Measurements from ENCODE around the gene GPA33.

GPA33 gene

DNA sequence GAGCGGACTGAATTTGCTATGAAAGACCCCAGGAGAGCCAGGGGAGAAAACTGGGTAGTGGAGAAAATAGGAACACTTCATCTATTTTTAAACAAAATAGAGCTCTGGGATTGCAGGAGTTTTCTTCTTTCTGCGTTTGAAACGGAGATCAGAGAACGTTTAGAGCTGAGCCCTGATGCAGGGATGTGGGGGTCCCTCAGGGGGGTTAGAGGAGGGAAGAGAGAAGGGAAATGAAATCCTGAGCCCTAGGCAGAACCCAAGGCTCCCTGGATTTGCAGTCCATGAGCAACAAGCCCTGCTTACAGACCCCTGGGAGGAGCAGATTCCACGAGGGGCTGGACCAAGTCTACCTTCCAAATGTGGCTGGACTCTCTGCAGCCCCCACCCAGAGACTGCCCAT, 25.5 kb upstream of the GPA33 start:
- H3F3A ChIP-seq (ENCODE audit: control insufficient read depth, insufficient read depth), result no peaks in the 10 kb centered on the region
- H3K9me2 ChIP-seq (replicated peaks; ENCODE audit: control insufficient read depth, low read length), result no peaks in the 10 kb centered on the region
- H3K9me3 ChIP-seq (ENCODE audit: control insufficient read depth, insufficient read depth, low read length), result peaks cover 4% of the 10 kb centered on the region; the same call in 1 of the 2 replicates
- no peak overlapping the region for H3K4me2 ChIP-seq (ENCODE audit: low read length)
- no peak overlapping the region for H3K4me3 ChIP-seq (ENCODE audit: low read length)
- TF ChIP-seq, protein P1, sequence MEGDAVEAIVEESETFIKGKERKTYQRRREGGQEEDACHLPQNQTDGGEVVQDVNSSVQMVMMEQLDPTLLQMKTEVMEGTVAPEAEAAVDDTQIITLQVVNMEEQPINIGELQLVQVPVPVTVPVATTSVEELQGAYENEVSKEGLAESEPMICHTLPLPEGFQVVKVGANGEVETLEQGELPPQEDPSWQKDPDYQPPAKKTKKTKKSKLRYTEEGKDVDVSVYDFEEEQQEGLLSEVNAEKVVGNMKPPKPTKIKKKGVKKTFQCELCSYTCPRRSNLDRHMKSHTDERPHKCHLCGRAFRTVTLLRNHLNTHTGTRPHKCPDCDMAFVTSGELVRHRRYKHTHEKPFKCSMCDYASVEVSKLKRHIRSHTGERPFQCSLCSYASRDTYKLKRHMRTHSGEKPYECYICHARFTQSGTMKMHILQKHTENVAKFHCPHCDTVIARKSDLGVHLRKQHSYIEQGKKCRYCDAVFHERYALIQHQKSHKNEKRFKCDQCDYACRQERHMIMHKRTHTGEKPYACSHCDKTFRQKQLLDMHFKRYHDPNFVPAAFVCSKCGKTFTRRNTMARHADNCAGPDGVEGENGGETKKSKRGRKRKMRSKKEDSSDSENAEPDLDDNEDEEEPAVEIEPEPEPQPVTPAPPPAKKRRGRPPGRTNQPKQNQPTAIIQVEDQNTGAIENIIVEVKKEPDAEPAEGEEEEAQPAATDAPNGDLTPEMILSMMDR (IDR thresholded peaks at IDR 0.05; ENCODE audit: low read depth, low read length, poor library complexity, severe bottlenecking), result no peak
- no peak for TF ChIP-seq EZH2phosphoT487 (IDR thresholded peaks at IDR 0.05; ENCODE audit: borderline replicate concordance, low read length)
- H3K27ac ChIP-seq (ENCODE audit: low read depth, low read length), result no peak overlapping the region
- H3K4me1 ChIP-seq (ENCODE audit: control insufficient read depth, low read length), result peaks cover 10% of the 10 kb centered on the region
- H3K79me2 ChIP-seq (ENCODE audit: control insufficient read depth, low read length), result no peaks in the 10 kb centered on the region
- no peaks in the 10 kb centered on the region for H4K20me1 ChIP-seq (ENCODE audit: control insufficient read depth, insufficient read depth, low read depth, low read length)
- H3K36me3 ChIP-seq (ENCODE audit: control insufficient read depth, low read length), result no peaks in the 10 kb centered on the region
- H3K27me3 ChIP-seq (ENCODE audit: control insufficient read depth, low read length), result peaks cover 14% of the 10 kb centered on the region; the same call in 1 of the 2 replicates

DNA sequence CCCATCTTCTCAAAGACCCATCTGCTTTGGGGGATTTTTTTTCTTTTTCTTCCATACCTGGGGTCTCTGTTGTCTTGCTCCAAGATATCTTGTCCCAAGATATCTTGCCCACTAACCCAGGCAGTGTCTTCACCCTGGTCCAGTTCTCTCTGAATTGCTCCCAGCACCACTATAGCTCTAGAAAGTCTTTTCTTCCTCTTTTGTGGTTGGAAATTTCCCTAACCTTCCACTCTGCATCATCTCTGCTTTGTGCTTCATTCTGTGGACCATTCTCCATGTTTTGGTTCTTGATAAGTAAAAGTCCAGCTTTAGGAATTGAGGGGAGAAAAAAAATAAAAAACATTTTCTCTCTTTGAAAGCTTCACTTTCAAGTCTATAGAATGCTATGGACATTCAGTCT, 24.5 kb upstream of the GPA33 start:
- H3K27me3 ChIP-seq (ENCODE audit: control insufficient read depth, low read length), result peaks cover 14% of the 10 kb centered on the region; the same call in 1 of the 2 replicates
- no peak for TF ChIP-seq EZH2phosphoT487 (IDR thresholded peaks at IDR 0.05; ENCODE audit: borderline replicate concordance, low read length)
- TF ChIP-seq, protein P1 (IDR thresholded peaks at IDR 0.05; ENCODE audit: low read depth, low read length, poor library complexity, severe bottlenecking), result no peak
- H3K4me2 ChIP-seq (ENCODE audit: low read length), result no peak overlapping the region
- H3K9me2 ChIP-seq (replicated peaks; ENCODE audit: control insufficient read depth, low read length), result no peaks in the 10 kb centered on the region
- H3K4me3 ChIP-seq (ENCODE audit: low read length), result no peak overlapping the region
- peaks cover 8% of the 10 kb centered on the region; the same call in 1 of the 2 replicates for H3K9me3 ChIP-seq (ENCODE audit: control insufficient read depth, insufficient read depth, low read length)
- H3F3A ChIP-seq (ENCODE audit: control insufficient read depth, insufficient read depth), result no peaks in the 10 kb centered on the region
- H3K27ac ChIP-seq (ENCODE audit: low read depth, low read length), result no peak overlapping the region
- no peaks in the 10 kb centered on the region for H3K36me3 ChIP-seq (ENCODE audit: control insufficient read depth, low read length)
- no peaks in the 10 kb centered on the region for H4K20me1 ChIP-seq (ENCODE audit: control insufficient read depth, insufficient read depth, low read depth, low read length)
- no peaks in the 10 kb centered on the region for H3K79me2 ChIP-seq (ENCODE audit: control insufficient read depth, low read length)
- peaks cover 16% of the 10 kb centered on the region for H3K4me1 ChIP-seq (ENCODE audit: control insufficient read depth, low read length)

DNA sequence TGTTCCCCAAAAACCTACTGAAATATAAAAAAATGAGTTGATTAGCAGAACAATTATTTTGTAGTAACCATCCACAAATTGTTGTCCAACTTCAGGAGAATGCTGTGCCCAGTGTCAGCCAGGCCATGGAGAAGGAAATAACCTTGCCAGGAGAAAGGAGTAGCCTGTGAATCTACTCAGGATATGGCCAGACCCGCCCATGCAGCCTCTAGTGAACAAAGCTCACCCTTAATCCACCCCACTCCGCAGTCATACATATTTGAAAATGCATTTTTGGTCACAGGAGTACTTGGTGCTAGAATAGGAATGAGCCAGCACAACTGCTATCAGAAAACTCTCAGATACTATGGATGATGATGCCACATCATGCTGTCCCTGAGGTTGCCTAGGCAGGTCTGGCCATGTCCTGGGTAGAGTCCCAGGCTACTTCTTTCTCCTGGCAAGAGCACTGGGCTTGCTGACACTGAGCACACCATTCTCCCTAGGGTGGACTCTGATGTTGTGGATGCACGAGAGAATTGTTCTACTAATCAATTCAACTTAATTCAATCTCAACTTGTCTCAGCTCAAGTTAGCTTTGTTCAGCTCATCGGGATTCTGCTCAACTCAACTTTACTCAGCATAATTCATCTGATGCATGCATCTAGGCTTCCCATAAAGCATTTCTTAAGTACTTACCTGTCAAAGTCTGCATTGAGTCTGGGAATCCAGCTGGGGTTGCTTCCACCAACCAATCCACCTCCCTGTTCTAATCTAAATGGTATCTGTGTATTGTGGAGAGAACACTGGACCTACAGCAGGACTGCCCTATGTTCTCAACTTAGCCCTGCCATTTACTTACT, 21.9 kb upstream of the GPA33 start:
- Histone ChIP-seq H3K27ac (ENCODE audit: low read depth, low read length) (no peak overlapping the region), H3K79me2 (ENCODE audit: control insufficient read depth, low read length) (no peaks in the 10 kb centered on the region), H3K36me3 (ENCODE audit: control insufficient read depth, low read length) (no peaks in the 10 kb centered on the region), H3K9me3 (ENCODE audit: control insufficient read depth, insufficient read depth, low read length) (peaks cover 8% of the 10 kb centered on the region; the same call in 1 of the 2 replicates), H3K4me1 (ENCODE audit: control insufficient read depth, low read length) (peaks cover 26% of the 10 kb centered on the region), H3K9me2 (replicated peaks; ENCODE audit: control insufficient read depth, low read length) (no peaks in the 10 kb centered on the region), H3K4me3 (ENCODE audit: low read length) (no peak overlapping the region), H3K27me3 (ENCODE audit: control insufficient read depth, low read length) (peaks cover 14% of the 10 kb centered on the region; the same call in 1 of the 2 replicates), H4K20me1 (ENCODE audit: control insufficient read depth, insufficient read depth, low read depth, low read length) (no peaks in the 10 kb centered on the region), H3F3A (ENCODE audit: control insufficient read depth, insufficient read depth) (no peaks in the 10 kb centered on the region), H3K4me2 (ENCODE audit: low read length) (no peak overlapping the region)
- TF ChIP-seq, protein P1 (IDR thresholded peaks at IDR 0.05; ENCODE audit: low read depth, low read length, poor library complexity, severe bottlenecking), result no peak
- TF ChIP-seq EZH2phosphoT487 (IDR thresholded peaks at IDR 0.05; ENCODE audit: borderline replicate concordance, low read length), result no peak
